ENCODE measurements around the gene TMEM91.
"Not testable (repeated sequence)": the region's sequence is repeated elsewhere in the genome, so short reads cannot be mapped to it uniquely, and the experiment has no call there.

Gene TMEM91

DNA sequence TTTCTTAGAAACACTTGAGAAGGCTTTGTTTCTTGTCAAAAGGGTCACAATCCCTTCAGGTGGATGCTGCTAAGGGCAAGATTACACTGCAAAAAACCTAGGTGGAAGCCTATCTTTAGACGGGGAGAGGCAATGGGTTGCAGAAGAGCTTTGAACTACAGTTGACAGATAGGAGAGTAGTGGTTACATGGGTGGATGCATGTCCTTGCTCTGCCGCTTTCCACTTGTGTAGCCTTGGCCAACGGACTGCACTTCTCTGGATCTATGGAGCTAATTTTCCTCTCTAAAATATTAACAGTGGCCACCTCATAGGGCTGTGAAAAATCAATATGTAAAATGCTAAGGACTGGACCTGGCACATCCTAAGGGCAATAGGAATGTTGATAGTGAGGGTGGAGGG is 22.3 kb downstream of the TMEM91 start:
- Histone ChIP-seq H3K9me3 (ENCODE audit: control insufficient read depth in 2 of 2, low read length in 2 of 2) (no peaks in the 10 kb centered on the region), H3K4me1 (ENCODE audit: control insufficient read depth in 2 of 2, insufficient read depth in 2 of 2, low read length in 2 of 2) (peaks cover 12 to 13% of the 10 kb centered on the region in 2 donors), H3K9ac (ENCODE audit: low read depth in 1 of 2, low read length in 2 of 2) (peak overlapping the region; percentile 91 to 97), H3K27me3 (ENCODE audit: control insufficient read depth in 2 of 2, insufficient read depth in 2 of 2, low read length in 2 of 2) (no peaks in the 10 kb centered on the region), H3K27ac (ENCODE audit: low read depth in 2 of 2, low read length in 2 of 2) (no peak overlapping the region), H3K36me3 (ENCODE audit: control insufficient read depth in 2 of 2, insufficient read depth in 2 of 2, low read length in 2 of 2) (no peaks in the 10 kb centered on the region), H3K4me3 (ENCODE audit: low read length in 2 of 2) (peak overlapping the region; percentile 97 to 100)

DNA sequence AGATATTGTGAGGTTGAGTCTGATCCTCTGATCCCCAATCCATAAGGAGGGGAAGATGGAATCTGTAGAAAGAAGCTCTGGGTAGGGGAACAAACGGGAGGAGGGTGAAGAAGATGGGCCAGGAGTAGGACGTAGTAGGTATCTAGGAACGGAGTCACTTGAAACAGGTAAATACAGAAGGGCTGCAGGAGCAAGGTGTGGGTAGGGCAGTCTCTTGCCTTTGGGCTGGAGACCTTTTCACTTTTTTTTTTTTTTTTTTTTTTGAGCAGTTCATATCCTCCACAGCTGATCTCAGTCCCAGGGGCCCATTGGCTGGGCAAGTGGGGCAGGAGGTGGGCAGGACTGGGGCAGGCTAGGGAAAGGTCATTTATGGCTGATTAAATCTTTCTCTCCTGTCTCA is 22.8 kb downstream of the TMEM91 start:
- no peak overlapping the region for H3K27ac ChIP-seq (ENCODE audit: low read depth in 2 of 2, low read length in 2 of 2)
- H3K36me3 ChIP-seq (ENCODE audit: control insufficient read depth in 2 of 2, insufficient read depth in 2 of 2, low read length in 2 of 2), result no peaks in the 10 kb centered on the region
- H3K9ac ChIP-seq (ENCODE audit: low read depth in 1 of 2, low read length in 2 of 2), result peak overlapping the region in 1 of 2 donors; percentile 32
- H3K9me3 ChIP-seq (ENCODE audit: control insufficient read depth in 2 of 2, low read length in 2 of 2), result no peaks in the 10 kb centered on the region
- H3K4me3 ChIP-seq (ENCODE audit: low read length in 2 of 2), result peak overlapping the region; percentile 97 to 100
- H3K27me3 ChIP-seq (ENCODE audit: control insufficient read depth in 2 of 2, insufficient read depth in 2 of 2, low read length in 2 of 2), result no peaks in the 10 kb centered on the region
- peaks cover 12 to 13% of the 10 kb centered on the region in 2 donors for H3K4me1 ChIP-seq (ENCODE audit: control insufficient read depth in 2 of 2, insufficient read depth in 2 of 2, low read length in 2 of 2)

- H3K9me3 ChIP-seq (ENCODE audit: control insufficient read depth in 2 of 2, low read length in 2 of 2), result no peaks in the 10 kb centered on the region
- no peak overlapping the region for H3K4me3 ChIP-seq (ENCODE audit: low read length in 2 of 2)
- H3K9ac ChIP-seq (ENCODE audit: low read depth in 1 of 2, low read length in 2 of 2), result no peak overlapping the region
- no peaks in the 10 kb centered on the region for H3K36me3 ChIP-seq (ENCODE audit: control insufficient read depth in 2 of 2, insufficient read depth in 2 of 2, low read length in 2 of 2)
- peaks cover 12 to 13% of the 10 kb centered on the region in 2 donors for H3K4me1 ChIP-seq (ENCODE audit: control insufficient read depth in 2 of 2, insufficient read depth in 2 of 2, low read length in 2 of 2)
- H3K27ac ChIP-seq (ENCODE audit: low read depth in 2 of 2, low read length in 2 of 2), result no peak overlapping the region
- H3K27me3 ChIP-seq (ENCODE audit: control insufficient read depth in 2 of 2, insufficient read depth in 2 of 2, low read length in 2 of 2), result no peaks in the 10 kb centered on the region
These were observed 23.2 kb downstream of the TMEM91 start for GRCh38 chr19:41399525-41399924.

DNA sequence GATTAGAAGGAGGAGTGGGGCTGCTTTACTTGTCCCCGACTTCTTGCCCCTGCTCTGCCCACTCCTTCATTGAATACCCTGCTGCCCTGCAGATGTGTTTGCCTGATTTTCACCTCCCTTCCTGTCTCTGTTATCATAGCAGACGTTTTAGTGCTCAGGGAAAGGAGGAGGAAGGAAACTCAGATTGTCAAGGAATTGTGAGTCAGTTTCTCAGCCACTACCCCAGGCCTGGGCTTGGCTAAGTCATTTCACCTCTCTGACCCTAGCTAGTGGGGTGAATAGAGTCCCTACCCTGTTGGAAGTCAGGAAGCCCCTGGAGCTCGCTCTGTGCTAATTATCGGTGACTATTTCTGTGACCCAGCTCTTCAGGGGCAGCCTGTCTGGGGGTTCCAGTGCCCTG is 25.1 kb downstream of the TMEM91 start:
- H3K4me3 ChIP-seq (ENCODE audit: low read length in 2 of 2), result no peak overlapping the region
- H3K9ac ChIP-seq (ENCODE audit: low read depth in 1 of 2, low read length in 2 of 2), result no peak overlapping the region
- no peaks in the 10 kb centered on the region for H3K9me3 ChIP-seq (ENCODE audit: control insufficient read depth in 2 of 2, low read length in 2 of 2)
- H3K36me3 ChIP-seq (ENCODE audit: control insufficient read depth in 2 of 2, insufficient read depth in 2 of 2, low read length in 2 of 2), result no peaks in the 10 kb centered on the region
- H3K27me3 ChIP-seq (ENCODE audit: control insufficient read depth in 2 of 2, insufficient read depth in 2 of 2, low read length in 2 of 2), result no peaks in the 10 kb centered on the region
- peaks cover 12 to 13% of the 10 kb centered on the region in 2 donors for H3K4me1 ChIP-seq (ENCODE audit: control insufficient read depth in 2 of 2, insufficient read depth in 2 of 2, low read length in 2 of 2)
- H3K27ac ChIP-seq (ENCODE audit: low read depth in 2 of 2, low read length in 2 of 2), result no peak overlapping the region

DNA sequence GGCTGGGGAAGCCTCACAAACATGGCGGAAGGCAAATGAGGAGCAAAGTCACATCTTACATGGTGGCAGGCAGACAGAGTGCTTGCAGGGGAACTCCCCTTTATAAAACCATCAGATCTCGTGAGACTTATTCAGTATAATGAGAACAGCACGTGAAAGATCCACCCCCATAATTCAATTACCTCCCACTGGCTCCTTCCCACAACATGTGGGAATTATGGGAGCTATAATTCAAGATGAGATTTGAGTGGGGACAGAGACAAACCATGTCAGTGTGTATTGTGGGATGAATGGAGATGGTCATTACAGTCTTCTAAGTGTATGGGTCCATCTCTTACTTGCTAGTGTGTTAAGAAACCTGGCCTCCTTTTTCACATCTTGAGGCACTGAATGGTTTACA is 25.7 kb downstream of the TMEM91 start:
- Histone ChIP-seq H3K36me3 (ENCODE audit: control insufficient read depth in 2 of 2, insufficient read depth in 2 of 2, low read length in 2 of 2) (no peaks in the 10 kb centered on the region), H3K4me1 (ENCODE audit: control insufficient read depth in 2 of 2, insufficient read depth in 2 of 2, low read length in 2 of 2) (peaks cover 9% of the 10 kb centered on the region in 2 donors), H3K27me3 (ENCODE audit: control insufficient read depth in 2 of 2, insufficient read depth in 2 of 2, low read length in 2 of 2) (no peaks in the 10 kb centered on the region), H3K9me3 (ENCODE audit: control insufficient read depth in 2 of 2, low read length in 2 of 2) (no peaks in the 10 kb centered on the region), H3K9ac (ENCODE audit: low read depth in 1 of 2, low read length in 2 of 2) (no peak overlapping the region), H3K27ac (ENCODE audit: low read depth in 2 of 2, low read length in 2 of 2) (no peak overlapping the region), H3K4me3 (ENCODE audit: low read length in 2 of 2) (no peak overlapping the region)

- Histone ChIP-seq H3K9ac (ENCODE audit: low read depth in 1 of 2, low read length in 2 of 2) (no peak overlapping the region), H3K9me3 (ENCODE audit: control insufficient read depth in 2 of 2, low read length in 2 of 2) (no peaks in the 10 kb centered on the region), H3K4me3 (ENCODE audit: low read length in 2 of 2) (no peak overlapping the region), H3K36me3 (ENCODE audit: control insufficient read depth in 2 of 2, insufficient read depth in 2 of 2, low read length in 2 of 2) (peaks cover 0 to 2% of the 10 kb centered on the region in 2 donors), H3K27ac (ENCODE audit: low read depth in 2 of 2, low read length in 2 of 2) (no peak overlapping the region), H3K27me3 (ENCODE audit: control insufficient read depth in 2 of 2, insufficient read depth in 2 of 2, low read length in 2 of 2) (no peaks in the 10 kb centered on the region), H3K4me1 (ENCODE audit: control insufficient read depth in 2 of 2, insufficient read depth in 2 of 2, low read length in 2 of 2) (peaks cover 7% of the 10 kb centered on the region in 2 donors)
These were observed 27.0 kb downstream of the TMEM91 start for GRCh38 chr19:41403181-41403970.

GRCh38 chr19:41405776-41406175 is 29.4 kb downstream of the TMEM91 start:
- H3K27me3 ChIP-seq (ENCODE audit: control insufficient read depth in 2 of 2, insufficient read depth in 2 of 2, low read length in 2 of 2), result no peaks in the 10 kb centered on the region
- peaks cover 2 to 6% of the 10 kb centered on the region in 2 donors for H3K4me1 ChIP-seq (ENCODE audit: control insufficient read depth in 2 of 2, insufficient read depth in 2 of 2, low read length in 2 of 2)
- H3K9ac ChIP-seq (ENCODE audit: low read depth in 1 of 2, low read length in 2 of 2), result no peak overlapping the region
- no peak overlapping the region for H3K27ac ChIP-seq (ENCODE audit: low read depth in 2 of 2, low read length in 2 of 2)
- no peak overlapping the region for H3K4me3 ChIP-seq (ENCODE audit: low read length in 2 of 2)
- H3K9me3 ChIP-seq (ENCODE audit: control insufficient read depth in 2 of 2, low read length in 2 of 2), result no peaks in the 10 kb centered on the region
- H3K36me3 ChIP-seq (ENCODE audit: control insufficient read depth in 2 of 2, insufficient read depth in 2 of 2, low read length in 2 of 2), result peaks cover under 1 to 2% of the 10 kb centered on the region in 2 donors

DNA sequence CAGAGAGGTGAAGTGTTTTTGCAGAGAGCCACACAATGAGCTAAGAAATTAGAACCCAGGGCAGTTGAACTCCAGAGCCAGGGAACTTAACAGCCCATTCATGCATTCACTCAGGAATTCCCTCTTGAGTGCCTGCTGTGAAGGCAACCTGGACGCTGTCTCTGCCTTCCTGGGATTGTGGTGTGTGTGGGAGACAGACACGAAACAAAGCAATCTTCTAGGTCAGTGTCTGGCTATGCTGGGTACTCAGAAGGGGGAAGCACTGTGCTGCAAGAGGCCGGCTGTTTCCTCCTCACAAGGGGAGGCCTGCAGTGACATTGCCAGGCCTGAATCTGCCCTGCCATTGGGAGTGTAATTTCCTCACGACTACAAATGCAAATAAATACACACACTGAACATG is 30.9 kb downstream of the TMEM91 start:
- no peak overlapping the region for H3K9ac ChIP-seq (ENCODE audit: low read depth in 1 of 2, low read length in 2 of 2)
- H3K9me3 ChIP-seq (ENCODE audit: control insufficient read depth in 2 of 2, low read length in 2 of 2), result no peaks in the 10 kb centered on the region
- peaks cover 4 to 15% of the 10 kb centered on the region in 2 donors for H3K36me3 ChIP-seq (ENCODE audit: control insufficient read depth in 2 of 2, insufficient read depth in 2 of 2, low read length in 2 of 2)
- H3K27ac ChIP-seq (ENCODE audit: low read depth in 2 of 2, low read length in 2 of 2), result no peak overlapping the region
- H3K4me1 ChIP-seq (ENCODE audit: control insufficient read depth in 2 of 2, insufficient read depth in 2 of 2, low read length in 2 of 2), result peaks cover 2 to 6% of the 10 kb centered on the region in 2 donors
- no peak overlapping the region for H3K4me3 ChIP-seq (ENCODE audit: low read length in 2 of 2)
- no peaks in the 10 kb centered on the region for H3K27me3 ChIP-seq (ENCODE audit: control insufficient read depth in 2 of 2, insufficient read depth in 2 of 2, low read length in 2 of 2)

DNA sequence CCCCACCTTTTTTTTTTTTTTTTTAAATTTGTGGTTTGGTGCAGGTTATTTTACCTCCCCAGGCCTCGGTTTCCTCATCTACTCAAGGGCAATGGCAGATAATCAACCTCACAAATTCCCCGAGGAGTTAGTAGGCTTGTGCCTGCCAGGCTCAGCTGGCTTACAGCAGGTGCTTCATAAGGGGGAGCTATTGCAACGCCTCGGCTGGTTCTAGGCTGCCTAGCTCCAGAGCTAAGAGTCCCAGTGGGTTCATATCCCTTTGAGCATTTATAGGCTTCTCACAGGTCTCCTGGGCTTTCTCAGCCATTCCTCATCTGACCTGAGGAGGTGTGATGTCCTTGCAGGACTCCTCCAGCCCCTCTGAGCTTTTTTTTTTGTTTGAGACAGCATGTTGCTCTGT is 31.9 kb downstream of the TMEM91 start:
- Histone ChIP-seq H3K27ac (ENCODE audit: low read depth in 2 of 2, low read length in 2 of 2) (no peak overlapping the region), H3K36me3 (ENCODE audit: control insufficient read depth in 2 of 2, insufficient read depth in 2 of 2, low read length in 2 of 2) (peaks cover 8 to 20% of the 10 kb centered on the region in 2 donors), H3K4me3 (ENCODE audit: low read length in 2 of 2) (no peak overlapping the region), H3K9ac (ENCODE audit: low read depth in 1 of 2, low read length in 2 of 2) (peak overlapping the region in 1 of 2 donors; percentile 14), H3K4me1 (ENCODE audit: control insufficient read depth in 2 of 2, insufficient read depth in 2 of 2, low read length in 2 of 2) (peaks cover 2 to 6% of the 10 kb centered on the region in 2 donors), H3K27me3 (ENCODE audit: control insufficient read depth in 2 of 2, insufficient read depth in 2 of 2, low read length in 2 of 2) (no peaks in the 10 kb centered on the region), H3K9me3 (ENCODE audit: control insufficient read depth in 2 of 2, low read length in 2 of 2) (no peaks in the 10 kb centered on the region)

GRCh38 chr19:41408846-41409245 is 32.5 kb downstream of the TMEM91 start:
- H3K4me1 ChIP-seq (ENCODE audit: control insufficient read depth in 2 of 2, insufficient read depth in 2 of 2, low read length in 2 of 2); H3K4me3 ChIP-seq (ENCODE audit: low read length in 2 of 2); H3K27me3 ChIP-seq (ENCODE audit: control insufficient read depth in 2 of 2, insufficient read depth in 2 of 2, low read length in 2 of 2); H3K9me3 ChIP-seq (ENCODE audit: control insufficient read depth in 2 of 2, low read length in 2 of 2); H3K9ac ChIP-seq (ENCODE audit: low read depth in 1 of 2, low read length in 2 of 2): not testable (repeated sequence)
- H3K36me3 ChIP-seq (ENCODE audit: control insufficient read depth in 2 of 2, insufficient read depth in 2 of 2, low read length in 2 of 2), result peaks cover 14 to 25% of the 10 kb centered on the region in 2 donors
- peak overlapping the region in 1 of 2 donors; percentile 36 for H3K27ac ChIP-seq (ENCODE audit: low read depth in 2 of 2, low read length in 2 of 2)
